OCI-LY7 (cell line): ENCODE results near the gene RAP1GDS1.
"Not testable (repeated sequence)": the region's sequence is repeated elsewhere in the genome, so short reads cannot be mapped to it uniquely, and the experiment has no call there.

ENCODE experiments used
- CTCF ChIP-seq: fragments of 200-600 bp; sonication (generic); conservative IDR thresholded peaks from 2 replicates; pipeline ENCODE4 v1.5.1; 2014; ENCODE audit warnings: mild to moderate bottlenecking, antibody characterized with exemption, low read length, moderate library complexity, mixed read lengths
- EZH2phosphoT487 ChIP-seq: fragments of 200-600 bp; sonication (generic); IDR thresholded peaks from 2 replicates; pipeline ENCODE4 v1.6.1; 2018; ENCODE audit warnings: low read depth, borderline replicate concordance, mild to moderate bottlenecking, mixed run types, antibody characterized with exemption, low read length, moderate library complexity, mixed read lengths

GRCh38 chr4:98329879-98330640, 68.9 kb downstream of the RAP1GDS1 start:
- not testable (repeated sequence) for TF ChIP-seq CTCF, EZH2phosphoT487
